Measurements from ENCODE around the gene CAND2. TPM values are rescaled to one million over a fixed set of nuclear protein-coding genes. Genes with fewer than 3 reads are reported as not detected.

Gene CAND2
- total RNA-seq, 1 donor from 2014 or later: 76.2 TPM

DNA sequence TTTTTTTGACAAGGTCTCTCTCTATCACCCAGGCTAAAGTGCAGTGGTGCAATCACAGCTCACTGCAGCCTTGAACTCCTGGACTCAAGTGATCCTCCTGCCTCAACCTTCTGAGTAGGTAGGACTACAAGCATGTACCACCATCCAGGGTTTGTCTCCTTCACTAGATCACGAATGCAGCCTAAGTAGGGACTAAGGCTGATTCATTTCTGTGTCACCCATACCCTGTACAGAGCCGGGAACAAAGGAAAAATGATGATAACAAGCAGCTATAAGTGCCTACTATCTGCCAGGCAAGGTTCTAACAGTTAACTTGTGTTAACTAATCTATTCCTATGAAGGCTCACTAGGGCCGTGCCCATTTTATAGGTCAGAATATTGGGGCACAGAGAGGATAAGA is 44.4 kb upstream of the CAND2 start:
- Histone ChIP-seq H3K36me3 (no peaks in the 10 kb centered on the region), H3K9me3 (replicated peaks) (no peaks in the 10 kb centered on the region), H3K27ac (replicated peaks) (peak overlapping the region; percentile 81), H3K4me3 (no peak overlapping the region), H3K4me1 (peaks cover 21% of the 10 kb centered on the region), H3K27me3 (ENCODE audit: low read depth) (no peaks in the 10 kb centered on the region)
- intact Hi-C loops (cut with micrococcal nuclease): no loop called here
- TF ChIP-seq, protein P1, sequence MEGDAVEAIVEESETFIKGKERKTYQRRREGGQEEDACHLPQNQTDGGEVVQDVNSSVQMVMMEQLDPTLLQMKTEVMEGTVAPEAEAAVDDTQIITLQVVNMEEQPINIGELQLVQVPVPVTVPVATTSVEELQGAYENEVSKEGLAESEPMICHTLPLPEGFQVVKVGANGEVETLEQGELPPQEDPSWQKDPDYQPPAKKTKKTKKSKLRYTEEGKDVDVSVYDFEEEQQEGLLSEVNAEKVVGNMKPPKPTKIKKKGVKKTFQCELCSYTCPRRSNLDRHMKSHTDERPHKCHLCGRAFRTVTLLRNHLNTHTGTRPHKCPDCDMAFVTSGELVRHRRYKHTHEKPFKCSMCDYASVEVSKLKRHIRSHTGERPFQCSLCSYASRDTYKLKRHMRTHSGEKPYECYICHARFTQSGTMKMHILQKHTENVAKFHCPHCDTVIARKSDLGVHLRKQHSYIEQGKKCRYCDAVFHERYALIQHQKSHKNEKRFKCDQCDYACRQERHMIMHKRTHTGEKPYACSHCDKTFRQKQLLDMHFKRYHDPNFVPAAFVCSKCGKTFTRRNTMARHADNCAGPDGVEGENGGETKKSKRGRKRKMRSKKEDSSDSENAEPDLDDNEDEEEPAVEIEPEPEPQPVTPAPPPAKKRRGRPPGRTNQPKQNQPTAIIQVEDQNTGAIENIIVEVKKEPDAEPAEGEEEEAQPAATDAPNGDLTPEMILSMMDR (IDR thresholded peaks at IDR 0.05; ENCODE audit: borderline replicate concordance): no peak
- DNase-seq: no peak

DNA sequence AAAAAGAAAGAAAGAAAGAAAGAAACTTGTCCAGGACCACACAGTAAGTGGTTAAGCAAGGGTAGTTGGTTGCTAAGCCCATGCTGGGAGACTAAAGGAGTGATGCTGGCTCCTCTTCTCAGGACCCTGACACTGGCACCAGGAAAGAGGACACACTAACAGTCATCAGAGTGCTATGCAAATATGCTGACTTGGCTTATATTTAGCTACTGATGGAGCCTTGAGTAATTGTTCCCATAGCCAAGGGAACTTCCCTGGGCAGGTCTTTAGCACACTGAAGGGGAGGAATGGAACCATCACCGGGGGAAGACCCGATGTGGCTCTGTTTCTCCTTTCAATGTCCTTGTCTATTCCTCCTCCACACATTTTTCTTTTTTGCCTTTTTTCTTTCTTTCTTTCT is 43.7 kb upstream of the CAND2 start:
- peaks cover 25% of the 10 kb centered on the region for H3K4me1 ChIP-seq
- H3K9me3 ChIP-seq (replicated peaks): no peaks in the 10 kb centered on the region
- H3K4me3 ChIP-seq: no peak overlapping the region
- intact Hi-C loops (cut with micrococcal nuclease): no loop called here
- H3K27ac ChIP-seq (replicated peaks): no peak overlapping the region
- TF ChIP-seq, protein P1 (IDR thresholded peaks at IDR 0.05; ENCODE audit: borderline replicate concordance): no peak
- no peak for DNase-seq
- no peaks in the 10 kb centered on the region for H3K36me3 ChIP-seq
- no peaks in the 10 kb centered on the region for H3K27me3 ChIP-seq (ENCODE audit: low read depth)

DNA sequence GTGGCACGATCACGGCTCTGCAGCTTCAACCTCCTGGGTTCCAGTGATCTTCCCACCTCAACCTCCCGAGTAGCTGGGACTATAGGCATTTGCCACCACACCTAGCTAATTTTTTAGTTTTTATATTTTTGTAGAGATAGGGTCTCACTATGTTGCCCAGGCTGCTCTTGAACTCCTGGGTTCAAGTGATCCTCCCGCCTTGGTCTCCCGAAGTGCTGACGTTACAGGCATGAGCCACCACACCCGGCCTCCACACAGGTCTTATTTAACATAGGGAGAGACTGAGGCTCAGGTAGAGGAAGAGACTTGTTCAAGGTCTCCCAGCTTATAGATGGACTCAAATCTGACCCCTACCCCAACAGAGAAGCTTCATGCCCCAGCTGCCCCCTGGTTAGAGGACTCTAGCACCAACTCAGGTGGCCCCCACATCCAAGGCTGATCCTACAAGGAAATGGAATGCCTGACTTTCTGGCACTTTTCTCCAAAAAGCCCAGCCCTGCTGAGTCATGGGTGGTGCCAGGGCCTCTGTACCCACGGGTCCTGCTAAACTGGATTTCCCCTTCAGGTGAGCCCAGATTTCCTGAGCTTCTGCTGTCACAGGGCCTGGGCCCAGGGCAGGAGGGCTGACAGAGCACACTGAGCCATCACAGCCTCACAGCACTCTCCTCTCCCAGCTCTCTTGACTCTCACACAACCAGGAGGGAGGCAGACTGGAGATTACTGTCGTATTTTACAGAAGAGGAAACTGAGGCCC is 43.0 kb upstream of the CAND2 start:
- Histone ChIP-seq H3K36me3 (no peaks in the 10 kb centered on the region), H3K27me3 (ENCODE audit: low read depth) (no peaks in the 10 kb centered on the region), H3K4me1 (peaks cover 32% of the 10 kb centered on the region), H3K27ac (replicated peaks) (no peak overlapping the region), H3K9me3 (replicated peaks) (no peaks in the 10 kb centered on the region), H3K4me3 (no peak overlapping the region)
- TF ChIP-seq, protein P1 (IDR thresholded peaks at IDR 0.05; ENCODE audit: borderline replicate concordance): no peak
- DNase-seq: no peak
- intact Hi-C loops (cut with micrococcal nuclease): no loop called here

DNA sequence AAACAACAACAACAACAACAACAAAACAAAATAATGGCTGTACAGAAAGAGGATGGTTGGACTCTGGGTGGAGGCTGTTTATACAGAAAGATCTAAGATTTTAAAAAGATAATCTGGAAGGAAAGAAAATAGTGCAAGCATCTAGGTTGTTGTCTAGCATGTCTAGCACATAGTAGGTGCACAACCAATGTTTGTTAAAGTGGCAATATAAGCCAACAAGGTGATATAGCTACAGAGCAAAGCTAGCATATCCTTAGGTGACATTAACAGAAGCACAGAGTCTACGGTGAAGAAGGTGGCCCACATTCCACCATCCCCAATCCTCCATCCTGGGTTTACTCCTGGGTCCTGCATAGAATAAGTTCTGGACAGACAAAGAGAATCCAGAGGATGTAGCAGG is 42.2 kb upstream of the CAND2 start:
- Histone ChIP-seq H3K27ac (replicated peaks) (no peak overlapping the region), H3K36me3 (no peaks in the 10 kb centered on the region), H3K4me3 (no peak overlapping the region), H3K9me3 (replicated peaks) (no peaks in the 10 kb centered on the region), H3K27me3 (ENCODE audit: low read depth) (no peaks in the 10 kb centered on the region), H3K4me1 (peaks cover 40% of the 10 kb centered on the region)
- intact Hi-C loops (cut with micrococcal nuclease): no loop called here
- TF ChIP-seq, protein P1 (IDR thresholded peaks at IDR 0.05; ENCODE audit: borderline replicate concordance): no peak
- DNase-seq: no peak

DNA sequence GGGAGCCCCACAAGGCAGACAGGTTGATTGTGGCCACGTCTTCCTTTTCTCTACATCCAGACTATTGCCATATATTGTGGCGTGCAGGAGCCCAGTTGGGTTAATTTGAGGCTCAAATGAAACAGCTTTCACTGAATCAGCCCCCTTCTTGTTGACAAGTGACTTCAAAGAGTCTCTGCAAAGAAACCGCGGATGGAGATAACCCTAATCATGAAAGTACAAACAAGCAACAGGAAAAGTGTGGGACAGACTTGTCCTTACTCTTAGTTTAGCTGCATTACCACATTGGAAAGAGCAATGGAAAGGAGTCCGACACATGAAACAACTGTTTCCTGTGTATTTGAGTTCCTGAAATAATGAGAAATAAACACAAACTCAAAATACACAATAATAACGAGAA is 40.7 kb upstream of the CAND2 start:
- H3K4me1 ChIP-seq: peaks cover 39% of the 10 kb centered on the region
- H3K9me3 ChIP-seq (replicated peaks): no peaks in the 10 kb centered on the region
- H3K27ac ChIP-seq (replicated peaks): no peak overlapping the region
- no peaks in the 10 kb centered on the region for H3K27me3 ChIP-seq (ENCODE audit: low read depth)
- intact Hi-C loops (cut with micrococcal nuclease): no loop called here
- TF ChIP-seq, protein P1 (IDR thresholded peaks at IDR 0.05; ENCODE audit: borderline replicate concordance): no peak
- no peaks in the 10 kb centered on the region for H3K36me3 ChIP-seq
- H3K4me3 ChIP-seq: no peak overlapping the region
- no peak for DNase-seq

All from left ventricle myocardium inferior (tissue), 1 donor.